ENCODE data around the gene SLC7A4. TPM values are rescaled to one million over a fixed set of nuclear protein-coding genes. Genes with fewer than 3 reads are reported as not detected.

Gene SLC7A4
- total RNA-seq, 1 donor from 2014 or later: 0.07 TPM

DNA sequence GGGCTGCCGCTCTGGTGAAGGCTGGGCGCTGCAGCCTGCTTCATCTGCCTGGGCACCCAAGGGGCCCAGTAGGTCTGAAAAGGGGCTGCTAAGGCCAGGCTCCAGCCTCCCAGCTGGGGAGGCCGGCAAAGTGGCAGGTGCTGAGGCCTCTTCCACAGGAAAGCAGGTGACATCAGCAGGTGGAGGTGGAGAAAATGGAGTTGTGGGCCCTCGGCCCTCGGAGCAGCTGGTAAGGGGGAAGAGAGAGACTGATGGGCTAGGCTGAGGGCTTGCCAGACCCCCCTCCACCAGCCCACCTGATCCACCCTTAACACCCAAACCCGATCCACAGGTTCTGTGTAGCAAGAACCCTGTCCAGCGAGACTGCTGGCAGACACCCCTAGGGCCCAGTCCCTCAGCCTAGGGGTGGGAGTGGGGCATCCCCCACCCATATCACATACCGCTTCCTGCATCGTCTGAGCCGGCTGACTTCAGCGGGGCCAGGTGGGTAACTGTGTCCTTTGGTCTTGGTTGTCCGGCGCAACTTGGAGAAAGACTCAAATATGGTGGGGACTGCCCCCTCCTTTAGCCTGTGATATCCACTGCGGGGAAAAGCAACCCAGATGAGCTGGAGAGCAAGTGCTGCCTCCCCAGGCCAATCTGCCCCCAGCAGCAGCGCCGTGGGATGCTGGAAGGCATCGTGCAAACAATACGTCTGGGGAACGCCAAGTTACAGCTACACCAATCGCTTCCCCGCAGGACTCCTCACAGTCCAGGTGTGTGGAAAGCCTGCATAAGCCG, 32.0 kb downstream of the SLC7A4 start:
- Mint-ChIP-seq H3K27ac (peak overlapping the region; percentile 98), H3K4me1 (ENCODE audit: low read depth) (peaks cover 15% of the 10 kb centered on the region), H3K36me3 (ENCODE audit: low read depth) (peaks cover 27% of the 10 kb centered on the region), H3K27me3 (ENCODE audit: low read depth) (no peaks in the 10 kb centered on the region), H3K4me3 (ENCODE audit: low read depth) (peak overlapping the region; percentile 95), H3K9me3 (no peaks in the 10 kb centered on the region)
- intact Hi-C loops (cut with micrococcal nuclease): loop anchor here (2.0 to 5.0 kb wide), 3 partner anchors 83 to 883 kb away; partner anchors contain the start of genes CRKL, PI4KA, RANBP1 and SNAP29
- no peak for DNase-seq (ENCODE audit: low spot score)

DNA sequence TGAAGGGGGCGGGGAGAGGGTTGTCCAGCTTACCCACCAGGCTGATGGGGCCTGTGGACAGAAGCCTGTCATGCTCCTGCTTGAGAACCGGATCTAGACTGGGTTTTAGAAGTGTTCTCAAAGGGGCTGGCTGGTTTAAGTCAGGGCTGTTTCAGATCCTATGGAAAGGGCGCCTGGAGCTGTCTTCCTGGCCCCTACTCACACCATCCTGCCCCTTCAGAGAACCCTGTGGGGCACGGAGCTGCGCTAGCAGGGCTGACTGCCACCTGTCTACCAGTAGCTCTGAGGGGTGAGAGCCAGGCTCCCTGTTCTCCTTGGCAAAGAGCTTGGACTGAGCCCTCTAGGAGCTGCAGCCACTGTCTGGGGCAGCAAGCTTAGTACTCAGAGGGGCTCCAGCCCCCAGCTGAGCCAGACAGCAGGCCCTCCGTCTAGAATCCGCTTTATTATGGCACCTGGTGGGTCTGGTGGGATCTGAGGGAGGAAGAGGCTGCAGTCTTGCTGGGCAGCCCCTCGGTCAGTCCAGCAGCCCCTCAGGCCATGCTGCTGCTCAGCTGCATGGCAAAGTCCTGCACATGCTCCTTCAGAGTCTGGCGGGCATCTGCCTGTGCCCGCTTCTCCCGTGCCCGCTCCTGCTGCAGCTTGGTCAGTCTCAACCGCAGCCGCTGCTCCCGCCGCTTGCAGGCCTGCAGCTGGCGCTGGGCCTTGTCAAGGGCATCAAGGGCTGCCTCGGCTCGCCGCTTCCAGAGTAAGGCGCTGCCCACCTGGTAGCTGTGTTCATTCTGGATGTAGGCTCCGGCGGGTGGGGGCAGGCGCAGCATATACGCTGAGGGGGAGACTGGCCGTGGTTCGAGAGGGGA, 32.8 kb downstream of the SLC7A4 start:
- peaks cover 29% of the 10 kb centered on the region for H3K36me3 Mint-ChIP-seq (ENCODE audit: low read depth)

DNA sequence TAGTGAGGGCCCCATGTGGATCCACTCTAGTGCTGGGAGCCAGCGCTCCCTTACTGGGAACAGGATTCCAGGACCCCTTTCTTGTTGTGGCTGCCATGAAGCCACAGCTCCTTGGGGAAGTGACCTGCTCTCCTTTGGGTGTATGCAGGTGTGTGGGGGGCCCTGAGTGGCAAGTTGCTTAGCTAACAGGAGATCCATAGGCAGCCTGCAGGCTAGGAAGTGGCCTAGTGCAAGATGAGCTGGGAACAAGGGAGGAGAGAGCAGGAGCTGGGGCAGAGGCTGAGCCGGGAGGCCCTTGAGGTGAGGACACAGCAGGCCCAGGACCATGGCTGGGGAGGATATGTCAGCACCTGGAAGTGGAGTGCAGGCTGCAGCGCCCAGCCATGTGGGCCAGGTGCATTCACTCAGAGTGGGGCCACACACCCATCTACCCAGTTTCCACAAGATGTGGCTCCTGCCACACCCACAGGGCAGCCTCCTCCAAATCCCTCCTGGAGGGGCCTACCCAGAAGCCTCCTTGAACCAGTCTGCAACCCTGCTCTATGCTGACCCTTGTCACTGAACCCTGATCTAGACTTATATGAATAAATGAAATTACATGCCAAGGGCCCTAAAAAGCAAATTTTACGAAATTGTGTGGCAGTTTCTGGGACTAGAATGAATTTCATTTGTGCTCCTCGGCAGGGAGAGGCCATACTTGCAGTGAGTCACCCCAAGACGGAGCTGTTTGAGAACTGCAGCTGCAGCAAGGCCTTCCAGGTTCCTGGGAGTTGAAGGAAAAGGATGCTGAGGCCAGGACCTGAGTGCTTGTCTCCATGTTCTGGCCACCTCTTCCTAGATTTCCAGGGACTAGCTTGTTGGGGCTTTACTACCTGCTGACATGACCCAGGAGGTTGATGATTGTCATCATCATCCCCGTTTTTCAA, 33.7 kb downstream of the SLC7A4 start:
- Mint-ChIP-seq H3K9me3 (no peaks in the 10 kb centered on the region), H3K27ac (no peak overlapping the region), H3K36me3 (ENCODE audit: low read depth) (peaks cover 29% of the 10 kb centered on the region), H3K27me3 (ENCODE audit: low read depth) (no peaks in the 10 kb centered on the region), H3K4me3 (ENCODE audit: low read depth) (no peak overlapping the region), H3K4me1 (ENCODE audit: low read depth) (peaks cover 15% of the 10 kb centered on the region)
- no peak for DNase-seq (ENCODE audit: low spot score)
- intact Hi-C loops (cut with micrococcal nuclease): no loop called here

More for the DNA sequence above, 32.8 kb downstream of the SLC7A4 start:
- H3K4me3 Mint-ChIP-seq (ENCODE audit: low read depth): peak overlapping the region; percentile 95
- DNase-seq (ENCODE audit: low spot score): no peak
- H3K9me3 Mint-ChIP-seq: no peaks in the 10 kb centered on the region
- H3K4me1 Mint-ChIP-seq (ENCODE audit: low read depth): peaks cover 15% of the 10 kb centered on the region
- H3K27ac Mint-ChIP-seq: no peak overlapping the region
- intact Hi-C loops (cut with micrococcal nuclease): loop anchor here (2.0 to 5.0 kb wide), 3 partner anchors 82 to 882 kb away; partner anchors contain the start of genes CRKL, PI4KA, RANBP1 and SNAP29
- H3K27me3 Mint-ChIP-seq (ENCODE audit: low read depth): no peaks in the 10 kb centered on the region

DNA sequence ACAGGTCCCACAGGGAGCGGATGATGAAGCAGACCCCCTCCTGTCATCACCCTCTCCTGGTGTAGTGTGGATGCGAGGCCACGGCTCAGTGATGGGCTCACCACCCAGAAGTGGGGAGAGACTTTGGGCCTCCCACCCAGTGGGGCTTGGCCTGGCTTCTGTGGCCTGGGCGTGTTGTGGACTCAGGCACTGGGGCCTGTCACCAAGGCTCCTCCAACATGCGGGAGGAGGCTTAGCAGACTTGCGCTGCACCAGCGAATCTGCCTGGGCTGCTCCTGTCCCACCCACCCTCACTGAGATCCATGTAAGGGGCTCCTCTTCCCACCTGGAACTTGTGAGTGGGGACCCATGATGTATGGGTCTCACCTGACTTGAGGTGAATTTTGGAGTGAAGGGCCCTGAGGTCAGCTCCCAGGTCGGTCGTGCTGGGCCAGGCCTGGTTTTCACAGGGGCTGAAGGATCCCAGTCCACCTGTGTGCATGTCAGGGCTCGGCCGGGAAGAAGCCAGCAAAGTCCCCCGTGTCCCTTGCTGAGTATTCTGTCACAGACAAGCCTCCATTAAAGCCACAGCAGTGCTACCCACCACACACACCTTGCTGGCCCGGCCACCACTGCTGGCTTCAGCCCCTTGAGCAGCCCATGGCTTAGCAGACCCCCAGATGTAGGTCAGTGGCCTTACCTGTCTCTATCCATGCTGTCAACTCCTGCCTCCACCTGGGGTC, 34.7 kb downstream of the SLC7A4 start:
- H3K4me1 Mint-ChIP-seq (ENCODE audit: low read depth): peaks cover 10% of the 10 kb centered on the region
- no peak overlapping the region for H3K27ac Mint-ChIP-seq
- H3K27me3 Mint-ChIP-seq (ENCODE audit: low read depth): no peaks in the 10 kb centered on the region
- H3K4me3 Mint-ChIP-seq (ENCODE audit: low read depth): no peak overlapping the region
- DNase-seq (ENCODE audit: low spot score): no peak
- no peaks in the 10 kb centered on the region for H3K9me3 Mint-ChIP-seq
- peaks cover 32% of the 10 kb centered on the region for H3K36me3 Mint-ChIP-seq (ENCODE audit: low read depth)
- intact Hi-C loops (cut with micrococcal nuclease): no loop called here

DNA sequence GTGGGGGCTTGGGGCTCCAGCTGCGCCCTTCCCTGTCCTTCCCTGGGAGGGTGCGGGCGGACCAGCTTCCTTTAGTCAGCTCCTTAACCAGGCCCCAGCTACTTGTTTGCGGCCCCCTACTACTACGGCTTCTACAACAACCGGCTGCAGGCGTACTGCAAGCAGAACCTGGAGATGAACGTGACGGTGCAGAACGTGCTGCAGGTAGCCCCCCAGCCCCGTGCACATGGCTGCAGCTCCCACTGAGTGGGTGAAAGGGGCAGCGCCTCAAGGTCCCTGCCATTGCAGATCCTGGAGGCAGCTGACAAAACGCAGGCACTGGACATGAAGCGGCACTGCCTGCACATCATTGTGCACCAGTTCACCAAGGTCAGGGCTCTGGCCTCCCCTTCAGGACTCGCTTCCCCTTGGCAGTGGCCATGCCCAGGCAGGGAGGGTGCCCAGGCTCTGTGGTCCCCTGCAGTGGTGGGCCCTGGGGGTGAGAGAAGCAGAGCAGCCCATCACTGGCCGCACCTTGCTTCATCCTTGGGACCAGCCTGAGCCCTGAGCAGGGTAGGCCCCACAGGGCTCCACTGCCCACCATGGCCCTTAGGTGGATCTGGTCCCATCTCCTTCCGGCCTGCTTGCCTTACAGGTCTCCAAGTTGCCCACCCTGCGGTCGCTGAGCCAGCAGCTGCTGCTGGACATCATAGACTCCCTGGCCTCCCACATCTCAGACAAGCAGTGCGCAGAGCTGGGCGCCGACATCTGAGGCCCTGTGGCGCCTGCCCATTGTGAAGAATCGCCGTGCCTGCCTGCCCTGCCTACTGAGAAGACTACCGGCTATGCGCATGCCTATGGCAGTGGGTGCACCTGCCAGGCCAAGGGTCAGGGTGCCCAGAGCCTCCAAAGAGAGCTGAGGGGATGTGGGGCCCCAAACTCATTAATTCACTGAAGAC, 35.5 kb downstream of the SLC7A4 start:
- intact Hi-C loops (cut with micrococcal nuclease): no loop called here

GRCh38 chr22:20996031-20996410, 36.3 kb downstream of the SLC7A4 start:
- Mint-ChIP-seq H3K36me3 (ENCODE audit: low read depth) (peaks cover 28% of the 10 kb centered on the region), H3K27ac (no peak overlapping the region), H3K9me3 (no peaks in the 10 kb centered on the region), H3K4me3 (ENCODE audit: low read depth) (no peak overlapping the region), H3K27me3 (ENCODE audit: low read depth) (no peaks in the 10 kb centered on the region), H3K4me1 (ENCODE audit: low read depth) (peaks cover 6% of the 10 kb centered on the region)
- no peak for DNase-seq (ENCODE audit: low spot score)
- intact Hi-C loops (cut with micrococcal nuclease): no loop called here

More for the DNA sequence above, 35.5 kb downstream of the SLC7A4 start:
- peaks cover 10% of the 10 kb centered on the region for H3K4me1 Mint-ChIP-seq (ENCODE audit: low read depth)
- DNase-seq (ENCODE audit: low spot score): no peak
- no peak overlapping the region for H3K4me3 Mint-ChIP-seq (ENCODE audit: low read depth)
- no peaks in the 10 kb centered on the region for H3K9me3 Mint-ChIP-seq
- H3K27ac Mint-ChIP-seq: no peak overlapping the region
- no peaks in the 10 kb centered on the region for H3K27me3 Mint-ChIP-seq (ENCODE audit: low read depth)
- H3K36me3 Mint-ChIP-seq (ENCODE audit: low read depth): peaks cover 32% of the 10 kb centered on the region

DNA sequence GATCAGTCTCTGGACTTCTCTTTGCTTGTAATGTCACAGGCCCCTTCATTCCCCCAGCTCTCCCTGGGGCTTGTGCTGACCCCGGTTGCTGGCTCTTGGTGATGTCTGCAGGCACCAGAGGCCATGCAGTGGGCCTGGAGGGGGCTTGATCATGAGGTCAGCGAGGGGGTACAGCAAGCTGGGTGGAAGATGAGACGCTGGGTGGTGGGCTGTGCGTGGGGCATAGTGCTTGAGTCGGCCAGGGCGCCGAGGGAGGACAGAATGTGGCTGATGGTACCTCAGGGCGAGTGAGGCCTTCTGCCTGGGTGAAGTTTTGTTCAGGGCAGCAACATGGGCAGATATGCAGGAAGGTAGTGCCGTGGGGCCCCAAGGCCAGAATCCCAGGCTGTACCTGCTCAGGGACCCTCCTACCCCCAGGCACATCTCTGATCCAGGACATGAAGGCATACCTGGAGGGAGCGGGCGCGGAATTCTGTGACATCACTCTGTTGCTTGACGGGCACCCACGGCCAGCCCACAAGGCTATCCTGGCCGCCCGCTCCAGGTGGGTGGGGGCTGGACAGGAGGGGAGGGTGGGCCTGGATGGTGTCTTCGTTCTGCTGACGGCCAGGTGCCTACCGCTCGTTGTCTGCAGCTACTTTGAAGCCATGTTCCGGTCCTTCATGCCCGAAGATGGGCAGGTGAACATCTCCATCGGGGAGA, 36.9 kb downstream of the SLC7A4 start:
- Mint-ChIP-seq H3K9me3 (no peaks in the 10 kb centered on the region), H3K4me3 (ENCODE audit: low read depth) (no peak overlapping the region), H3K4me1 (ENCODE audit: low read depth) (peaks cover 4% of the 10 kb centered on the region), H3K36me3 (ENCODE audit: low read depth) (peaks cover 31% of the 10 kb centered on the region), H3K27me3 (ENCODE audit: low read depth) (no peaks in the 10 kb centered on the region), H3K27ac (no peak overlapping the region)
- intact Hi-C loops (cut with micrococcal nuclease): no loop called here
- DNase-seq (ENCODE audit: low spot score): no peak

DNA sequence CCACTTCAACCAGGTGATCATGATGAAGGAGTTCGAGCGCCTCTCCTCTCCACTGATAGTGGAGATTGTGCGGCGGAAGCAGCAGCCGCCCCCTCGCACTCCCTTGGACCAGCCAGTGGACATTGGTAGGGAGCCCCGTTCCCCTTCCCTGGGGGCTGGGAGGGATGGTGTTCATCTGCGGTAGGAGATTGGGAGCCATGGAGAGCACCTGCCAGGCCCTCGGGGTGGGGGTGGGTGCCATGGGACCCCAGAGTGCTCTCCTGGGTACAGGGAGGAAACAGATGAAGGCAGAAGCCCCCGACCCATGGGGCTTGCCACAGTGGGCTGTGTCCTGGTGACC, 37.5 kb downstream of the SLC7A4 start:
- peaks cover 31% of the 10 kb centered on the region for H3K36me3 Mint-ChIP-seq (ENCODE audit: low read depth)
- no peak overlapping the region for H3K4me3 Mint-ChIP-seq (ENCODE audit: low read depth)
- H3K27ac Mint-ChIP-seq: no peak overlapping the region
- H3K9me3 Mint-ChIP-seq: no peaks in the 10 kb centered on the region
- no peak for DNase-seq (ENCODE audit: low spot score)
- H3K4me1 Mint-ChIP-seq (ENCODE audit: low read depth): no peaks in the 10 kb centered on the region
- intact Hi-C loops (cut with micrococcal nuclease): no loop called here
- H3K27me3 Mint-ChIP-seq (ENCODE audit: low read depth): no peaks in the 10 kb centered on the region

DNA sequence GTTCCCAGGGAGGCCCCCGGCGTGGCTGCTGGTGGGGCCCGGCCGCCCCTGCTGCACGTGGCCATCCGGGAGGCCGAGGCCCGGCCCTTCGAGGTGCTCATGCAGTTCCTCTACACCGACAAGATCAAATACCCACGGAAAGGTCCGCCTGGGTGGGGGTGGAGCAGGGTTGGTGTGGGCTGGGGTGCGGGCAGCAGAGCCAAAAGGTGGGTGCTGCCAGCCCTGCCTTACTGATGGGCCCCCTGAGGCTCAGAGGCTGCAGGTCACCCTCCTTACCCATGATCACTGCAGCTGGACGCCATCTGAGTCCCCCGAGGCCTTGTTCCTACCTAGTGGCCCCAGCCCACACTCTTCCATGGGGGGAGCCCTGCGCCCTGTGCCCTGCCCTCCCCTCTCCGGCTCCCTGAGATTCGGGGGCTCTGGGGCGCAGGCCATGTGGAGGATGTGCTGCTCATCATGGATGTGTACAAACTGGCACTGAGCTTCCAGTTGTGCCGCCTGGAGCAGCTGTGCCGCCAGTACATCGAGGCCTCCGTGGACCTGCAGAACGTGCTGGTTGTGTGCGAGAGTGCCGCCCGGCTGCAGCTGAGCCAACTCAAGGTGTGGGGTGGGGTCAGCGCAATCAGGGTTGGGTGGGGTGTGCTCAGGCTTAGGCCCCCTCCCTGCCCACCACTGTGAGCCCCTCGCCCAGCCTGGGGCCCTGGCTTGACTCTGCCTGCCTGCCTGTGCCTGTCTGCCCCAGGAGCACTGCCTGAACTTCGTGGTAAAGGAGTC, 38.0 kb downstream of the SLC7A4 start:
- no peak overlapping the region for H3K27ac Mint-ChIP-seq
- H3K27me3 Mint-ChIP-seq (ENCODE audit: low read depth): no peaks in the 10 kb centered on the region
- intact Hi-C loops (cut with micrococcal nuclease): no loop called here
- peaks cover 28% of the 10 kb centered on the region for H3K36me3 Mint-ChIP-seq (ENCODE audit: low read depth)
- no peak overlapping the region for H3K4me3 Mint-ChIP-seq (ENCODE audit: low read depth)
- no peak for DNase-seq (ENCODE audit: low spot score)
- no peaks in the 10 kb centered on the region for H3K9me3 Mint-ChIP-seq
- H3K4me1 Mint-ChIP-seq (ENCODE audit: low read depth): no peaks in the 10 kb centered on the region

DNA sequence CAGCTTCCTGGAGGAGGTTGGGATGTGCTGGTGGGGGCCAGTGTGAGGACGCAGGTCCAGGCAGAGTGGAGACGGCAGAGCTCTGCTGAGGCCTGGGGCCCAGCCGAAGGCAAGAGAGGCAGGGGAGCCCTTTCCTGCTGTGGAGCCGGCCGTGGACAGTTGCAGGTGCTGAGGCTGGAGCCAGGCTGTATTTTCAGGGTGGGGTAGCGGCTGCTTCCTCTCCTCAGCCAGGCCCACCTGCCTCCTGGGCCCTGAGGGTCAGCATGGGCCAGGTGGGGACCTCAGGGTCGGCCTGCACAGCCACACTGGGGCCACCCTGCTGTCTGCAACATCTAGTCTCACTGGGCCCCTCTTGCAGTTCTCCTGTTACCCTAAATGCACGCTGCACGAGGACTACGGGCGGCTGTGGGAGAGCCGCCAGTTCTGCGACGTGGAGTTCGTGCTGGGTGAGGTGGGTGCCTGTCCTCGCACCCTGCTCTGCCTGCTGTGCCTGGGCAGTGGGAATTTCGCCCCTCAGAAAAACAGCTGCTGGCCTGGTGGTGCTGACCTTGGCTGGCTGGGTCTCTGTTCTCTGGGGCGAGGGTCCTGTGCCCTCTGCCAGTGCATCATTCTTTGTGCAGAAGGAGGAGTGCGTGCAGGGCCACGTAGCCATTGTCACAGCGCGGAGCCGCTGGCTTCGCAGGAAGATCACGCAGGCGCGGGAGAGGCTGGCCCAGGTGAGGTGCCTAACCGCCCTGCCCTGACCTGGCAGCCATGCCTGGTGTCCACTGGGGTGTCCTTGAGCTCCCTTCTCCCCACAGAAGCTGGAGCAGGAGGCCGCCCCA, 38.8 kb downstream of the SLC7A4 start:
- peaks cover 22% of the 10 kb centered on the region for H3K36me3 Mint-ChIP-seq (ENCODE audit: low read depth)
- DNase-seq (ENCODE audit: low spot score): no peak
- no peak overlapping the region for H3K27ac Mint-ChIP-seq
- H3K27me3 Mint-ChIP-seq (ENCODE audit: low read depth): no peaks in the 10 kb centered on the region
- H3K9me3 Mint-ChIP-seq: no peaks in the 10 kb centered on the region
- intact Hi-C loops (cut with micrococcal nuclease): no loop called here
- no peak overlapping the region for H3K4me3 Mint-ChIP-seq (ENCODE audit: low read depth)
- H3K4me1 Mint-ChIP-seq (ENCODE audit: low read depth): no peaks in the 10 kb centered on the region

All from activated T-helper 2 cell treated with anti-CD3 and anti-CD28 coated beads, Interferon-gamma antibody, Interleukin-2, Interleukin-4, amounts not matched to agents 10 μg/mL and 5 μg/mL and 100 μg/mL, durations not matched to agents 14 hours and 24 hours and 36 hours (primary cell).